DND-41 (cell line): Measurements from ENCODE around the gene ZIC2.

ENCODE experiments used
- ATAC-seq: fragments of 200-7000 bp; cut with Tn5 transposase; 3 replicates; pipeline ENCODE4 v1.9.1; 2021; ENCODE audit warnings: low read depth; ENCODE audit not compliant: insufficient read depth
- DNase-seq: peaks from one replicate; pipeline ENCODE4 v3.0.0-alpha.2; 2020
- H2AFZ ChIP-seq: 2 replicates; pipeline ENCODE4 v1.6.0; 2012; ENCODE audit warnings: low read depth, low read length
- H3K27ac ChIP-seq: 2 replicates; pipeline ENCODE4 v1.5.1; 2012; ENCODE audit warnings: low read length, inconsistent platforms
- H3K27me3 ChIP-seq: fragments of 200-600 bp; sonication (generic); 2 replicates; pipeline ENCODE4 v1.6.0; 2012; ENCODE audit warnings: low read length, mild to moderate bottlenecking, inconsistent platforms; ENCODE audit not compliant: insufficient read depth, poor library complexity
- H3K36me3 ChIP-seq: 2 replicates; pipeline ENCODE4 v1.5.1; 2012; ENCODE audit warnings: low read length, inconsistent platforms; ENCODE audit not compliant: insufficient read depth
- H3K4me1 ChIP-seq: 2 replicates; pipeline ENCODE4 v1.5.1; 2012; ENCODE audit warnings: mild to moderate bottlenecking, low read length; ENCODE audit not compliant: insufficient read depth
- H3K4me2 ChIP-seq: 2 replicates; pipeline ENCODE4 v1.6.0; 2012; ENCODE audit warnings: mild to moderate bottlenecking, moderate library complexity, low read length, inconsistent platforms; ENCODE audit not compliant: insufficient read depth
- H3K4me3 ChIP-seq, 2 experiments: fragments of 200-600 bp in 1 of 2; shearing (Covaris generic) in 1 of 2; 2 replicates each; pipeline ENCODE4 v1.5.1; 2012 to 2016; ENCODE audit warnings: inconsistent platforms in 2 of 2, low read length in 2 of 2, mild to moderate bottlenecking in 2 of 2, low read depth in 1 of 2, moderate library complexity in 1 of 2
- H3K79me2 ChIP-seq: 2 replicates; pipeline ENCODE4 v1.6.0; 2012; ENCODE audit warnings: low read length, inconsistent platforms; ENCODE audit not compliant: insufficient read depth
- H3K9ac ChIP-seq: 2 replicates; pipeline ENCODE4 v1.6.0; 2012; ENCODE audit warnings: low read depth, mild to moderate bottlenecking, inconsistent platforms, low read length, moderate library complexity
- H3K9me3 ChIP-seq: 2 replicates; pipeline ENCODE4 v1.5.1; 2012; ENCODE audit warnings: low read length, moderate library complexity, mild to moderate bottlenecking, inconsistent platforms; ENCODE audit not compliant: insufficient read depth, severe bottlenecking
- H4K20me1 ChIP-seq: 2 replicates; pipeline ENCODE4 v1.6.0; 2012; ENCODE audit warnings: low read length; ENCODE audit not compliant: insufficient read depth
- EZH2 ChIP-seq: IDR thresholded peaks from 3 replicates; pipeline ENCODE4 v1.6.1; 2012; ENCODE audit warnings: borderline replicate concordance, low read depth, mild to moderate bottlenecking, moderate library complexity, low read length, inconsistent platforms; ENCODE audit not compliant: severe bottlenecking
- TF ChIP-seq, protein P1 (sequence below): IDR thresholded peaks from 2 replicates; pipeline ENCODE4 v1.5.1; 2012; ENCODE audit warnings: borderline replicate concordance, low read length, moderate library complexity, mild to moderate bottlenecking; ENCODE audit not compliant: poor library complexity, severe bottlenecking; ENCODE audit errors: extremely low read depth

ZIC2 gene

DNA sequence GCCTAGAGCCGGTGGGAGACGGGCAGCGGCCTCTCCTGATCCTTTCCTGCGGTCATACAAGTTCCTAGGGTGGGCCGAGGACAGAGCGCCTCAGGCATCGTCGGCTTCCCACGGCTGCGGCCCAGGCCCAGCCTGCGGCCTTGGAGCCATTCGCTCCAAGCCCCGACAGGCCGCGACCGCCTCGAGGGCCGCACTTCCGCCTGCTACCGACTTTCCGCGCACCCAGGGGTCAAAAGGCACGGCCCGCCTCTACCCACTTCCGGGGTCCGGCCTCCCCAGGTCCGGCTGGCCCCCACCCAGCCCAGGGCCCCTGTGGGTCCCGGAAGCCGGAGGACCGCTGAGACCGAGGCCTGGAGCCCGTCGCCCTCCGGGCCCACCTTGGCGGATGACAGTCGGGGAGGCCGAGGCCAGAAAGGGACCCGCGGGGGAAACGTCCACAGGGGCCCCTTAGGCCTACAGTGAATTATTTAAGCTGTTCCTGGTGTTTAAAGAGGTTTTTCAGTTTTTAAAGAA is 16.2 kb downstream of the ZIC2 start:
- H3K4me2 ChIP-seq: no peak overlapping the region
- TF ChIP-seq, protein P1, sequence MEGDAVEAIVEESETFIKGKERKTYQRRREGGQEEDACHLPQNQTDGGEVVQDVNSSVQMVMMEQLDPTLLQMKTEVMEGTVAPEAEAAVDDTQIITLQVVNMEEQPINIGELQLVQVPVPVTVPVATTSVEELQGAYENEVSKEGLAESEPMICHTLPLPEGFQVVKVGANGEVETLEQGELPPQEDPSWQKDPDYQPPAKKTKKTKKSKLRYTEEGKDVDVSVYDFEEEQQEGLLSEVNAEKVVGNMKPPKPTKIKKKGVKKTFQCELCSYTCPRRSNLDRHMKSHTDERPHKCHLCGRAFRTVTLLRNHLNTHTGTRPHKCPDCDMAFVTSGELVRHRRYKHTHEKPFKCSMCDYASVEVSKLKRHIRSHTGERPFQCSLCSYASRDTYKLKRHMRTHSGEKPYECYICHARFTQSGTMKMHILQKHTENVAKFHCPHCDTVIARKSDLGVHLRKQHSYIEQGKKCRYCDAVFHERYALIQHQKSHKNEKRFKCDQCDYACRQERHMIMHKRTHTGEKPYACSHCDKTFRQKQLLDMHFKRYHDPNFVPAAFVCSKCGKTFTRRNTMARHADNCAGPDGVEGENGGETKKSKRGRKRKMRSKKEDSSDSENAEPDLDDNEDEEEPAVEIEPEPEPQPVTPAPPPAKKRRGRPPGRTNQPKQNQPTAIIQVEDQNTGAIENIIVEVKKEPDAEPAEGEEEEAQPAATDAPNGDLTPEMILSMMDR: no peak
- no peak for TF ChIP-seq EZH2
- no peaks in the 10 kb centered on the region for H3K9me3 ChIP-seq
- H3K36me3 ChIP-seq: no peaks in the 10 kb centered on the region
- no peak overlapping the region for H3K9ac ChIP-seq
- H4K20me1 ChIP-seq: no peaks in the 10 kb centered on the region
- DNase-seq: no peak
- H3K79me2 ChIP-seq: no peaks in the 10 kb centered on the region
- H3K27me3 ChIP-seq: no peaks in the 10 kb centered on the region
- peaks cover 8% of the 10 kb centered on the region for H3K4me1 ChIP-seq
- no peak overlapping the region for H3K27ac ChIP-seq
- H2AFZ ChIP-seq: no peak overlapping the region
- ATAC-seq: no peak
- no peak overlapping the region for H3K4me3 ChIP-seq

GRCh38 chr13:99998261-99998660 is 16.7 kb downstream of the ZIC2 start:
- no peak overlapping the region for H3K4me2 ChIP-seq
- no peak overlapping the region for H3K4me3 ChIP-seq
- no peak overlapping the region for H2AFZ ChIP-seq
- ATAC-seq: no peak
- TF ChIP-seq, protein P1: no peak
- TF ChIP-seq EZH2: no peak
- no peaks in the 10 kb centered on the region for H3K79me2 ChIP-seq
- H3K36me3 ChIP-seq: no peaks in the 10 kb centered on the region
- H3K9me3 ChIP-seq: no peaks in the 10 kb centered on the region
- DNase-seq: no peak
- H3K27ac ChIP-seq: no peak overlapping the region
- H3K9ac ChIP-seq: no peak overlapping the region
- H4K20me1 ChIP-seq: no peaks in the 10 kb centered on the region
- no peaks in the 10 kb centered on the region for H3K27me3 ChIP-seq
- H3K4me1 ChIP-seq: peaks cover 3% of the 10 kb centered on the region

GRCh38 chr13:100014621-100015020 is 33.0 kb downstream of the ZIC2 start:
- Histone ChIP-seq H3K4me2 (no peak overlapping the region), H2AFZ (no peak overlapping the region), H3K36me3 (no peaks in the 10 kb centered on the region), H3K9me3 (no peaks in the 10 kb centered on the region), H3K27me3 (no peaks in the 10 kb centered on the region), H3K4me1 (no peaks in the 10 kb centered on the region), H3K4me3 (no peak overlapping the region), H3K79me2 (no peaks in the 10 kb centered on the region), H3K9ac (no peak overlapping the region), H4K20me1 (no peaks in the 10 kb centered on the region), H3K27ac (no peak overlapping the region)
- ATAC-seq: no peak
- TF ChIP-seq, protein P1: no peak
- no peak for TF ChIP-seq EZH2
- DNase-seq: no peak

DNA sequence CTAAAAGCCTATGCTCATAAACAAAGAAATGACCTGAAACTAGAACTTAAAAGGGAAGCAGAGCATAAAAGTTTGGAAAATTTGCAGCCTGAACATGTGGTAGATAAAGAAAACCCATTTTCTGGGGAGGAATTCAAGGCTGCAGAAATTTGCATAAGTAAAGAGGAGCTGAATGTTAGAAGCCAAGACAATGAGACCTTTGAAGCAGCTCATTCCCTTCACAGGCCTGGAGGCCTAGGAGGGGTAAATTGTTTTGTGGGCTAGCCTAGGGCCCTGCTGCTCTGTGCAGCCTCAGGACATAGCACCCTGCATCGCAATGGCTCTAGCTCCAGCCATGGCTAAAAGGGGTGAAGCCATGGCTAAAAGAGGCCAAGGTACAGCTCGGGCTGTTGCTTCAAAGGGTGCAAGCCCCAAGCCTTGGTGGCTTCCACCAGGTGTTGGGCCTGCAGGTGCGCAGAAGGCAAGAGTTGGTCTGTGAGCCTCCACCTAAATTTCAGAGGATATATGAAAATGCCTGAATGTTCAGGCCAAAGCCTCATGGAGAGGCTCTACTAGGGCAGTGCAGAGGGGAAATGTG is 38.3 kb downstream of the ZIC2 start:
- H3K4me1 ChIP-seq: no peaks in the 10 kb centered on the region
- H4K20me1 ChIP-seq: no peaks in the 10 kb centered on the region
- TF ChIP-seq EZH2: no peak
- TF ChIP-seq, protein P1: no peak
- no peaks in the 10 kb centered on the region for H3K79me2 ChIP-seq
- H2AFZ ChIP-seq: no peak overlapping the region
- H3K9me3 ChIP-seq: no peaks in the 10 kb centered on the region
- H3K4me3 ChIP-seq: no peak overlapping the region
- H3K36me3 ChIP-seq: no peaks in the 10 kb centered on the region
- no peak overlapping the region for H3K9ac ChIP-seq
- no peaks in the 10 kb centered on the region for H3K27me3 ChIP-seq
- no peak overlapping the region for H3K27ac ChIP-seq
- DNase-seq (no peak), ATAC-seq (no peak)
- no peak overlapping the region for H3K4me2 ChIP-seq
